Adrenal gland (tissue), 12 donors: ENCODE data around the gene PLA2G2E. TPM values are rescaled to one million over a fixed set of nuclear protein-coding genes. Genes with fewer than 3 reads are reported as not detected.

Experiments used
- DNase-seq, 7 donors: peaks; one replicate each; pipeline ENCODE4 v3.0.0-alpha.2; 2019 to 2020
- H3K27ac ChIP-seq, 5 donors: fragments of 200-600 bp; sonication (generic) in 4 of 5; 1 replicate in 3 of 5; 2 replicates in 2 of 5; pipeline versions ENCODE4 v1.5.1 to v1.8.0; 2016 to 2020; ENCODE audit warnings: mild to moderate bottlenecking in 1 of 5
- H3K27me3 ChIP-seq: fragments of 200-600 bp; 2 replicates; pipeline ENCODE4 v1.8.0; 2021
- H3K36me3 ChIP-seq, 2 donors: fragments of 200-600 bp; replicated peaks in 1 of 2; 1 replicate in 1 of 2; 2 replicates in 1 of 2; pipeline versions ENCODE4 v1.5.1 to v1.8.0; 2018 to 2022
- H3K4me1 ChIP-seq, 2 donors: fragments of 200-600 bp; replicated peaks in 1 of 2; 1 replicate in 1 of 2; 2 replicates in 1 of 2; pipeline versions ENCODE4 v1.5.1 to v1.8.0; 2018 to 2021
- H3K4me3 ChIP-seq, 4 donors: fragments of 200-600 bp; sonication (generic) in 3 of 4; one replicate each; pipeline ENCODE4 v1.5.1; 2016 to 2018
- H3K9me3 ChIP-seq, 3 donors: fragments of 200-600 bp; sonication (generic) in 1 of 3; replicated peaks in 1 of 3; 1 replicate in 2 of 3; 2 replicates in 1 of 3; pipeline versions ENCODE4 v1.5.1 to v1.8.0; 2016 to 2021
- POLR2A ChIP-seq, 2 donors: fragments of 450-650 bp; IDR thresholded peaks; one replicate each; pipeline ENCODE4 v1.6.1; 2017; ENCODE audit warnings: antibody characterized with exemption in 2 of 2, mild to moderate bottlenecking in 2 of 2, moderate library complexity in 1 of 2
- WGBS, 4 donors: extraction: QIAGEN DNeasy Blood & Tissue Kit in 2 of 4; methylation state at CpG; one replicate each; pipeline versions ENCODE4 v1.1.5 to v1.1.7; 2013 to 2017; 5-methylcytosine and 5-hydroxymethylcytosine counted together
- intact Hi-C, 2 donors: fragments of 100-400 bp; cut with DNase I; formaldehyde crosslinking; loops; one replicate each; pipeline versions ENCODE4 v1.14.1 to v1.15.0; 2022 to 2023
- polyA plus RNA-seq, 3 donors: library from polyadenylated mRNA; stranded (reverse); fragments of 200-250 nt in 2 of 3; fragments of 350-450 nt in 1 of 3; fragmentation: Illumina TruSeq in 1 of 3; extraction: RNeasy Lipid Tissue Mini Kit (QIAGEN cat#74804) in 1 of 3; gene quantifications; one replicate each; pipeline ENCODE4 v1.2.3, GENCODE V29; 2013 to 2014
- total RNA-seq, 9 donors: library from RNA; depleted of rRNA in 4 of 9; stranded (reverse); fragments of >200 nt in 4 of 9; fragments of 120-200 nt in 1 of 9; fragmentation: NEBNext Ultra II Directional in 1 of 9; extraction: Animal tissue kit (Norgen Biotek cat#: 25700) in 1 of 9; gene quantifications; one replicate each; pipeline versions ENCODE4 v1.1.0 to v1.2.4, GENCODE V29; 2013 to 2023
- TF ChIP-seq, protein P1 (sequence below), 6 experiments: fragments of 450-650 bp in 4 of 6; fragments of 200-600 bp in 2 of 6; sonication (generic) in 1 of 6; IDR thresholded peaks; 1 replicate in 5 of 6; 2 replicates in 1 of 6; pipeline versions ENCODE4 v1.5.1 to v1.8.0; 2016 to 2021; ENCODE audit warnings: antibody characterized with exemption in 6 of 6, mild to moderate bottlenecking in 2 of 6, moderate library complexity in 1 of 6
- donor health status: healthy with polysubstance abuse.
- donor health status: Bipolar disorder and iron deficiency.
- donor health status: DM: yes; HTN: yes; CAD: no.
- donor health status: DM: no; HTN: no; CAD: no.
- donor health status: DM: no; HTN: no; CAD: no.
- donor health status: DM: yes; HTN: yes; CAD: no.

The PLA2G2E gene
- total and polyA plus RNA-seq, 12 donors = not detected

DNA sequence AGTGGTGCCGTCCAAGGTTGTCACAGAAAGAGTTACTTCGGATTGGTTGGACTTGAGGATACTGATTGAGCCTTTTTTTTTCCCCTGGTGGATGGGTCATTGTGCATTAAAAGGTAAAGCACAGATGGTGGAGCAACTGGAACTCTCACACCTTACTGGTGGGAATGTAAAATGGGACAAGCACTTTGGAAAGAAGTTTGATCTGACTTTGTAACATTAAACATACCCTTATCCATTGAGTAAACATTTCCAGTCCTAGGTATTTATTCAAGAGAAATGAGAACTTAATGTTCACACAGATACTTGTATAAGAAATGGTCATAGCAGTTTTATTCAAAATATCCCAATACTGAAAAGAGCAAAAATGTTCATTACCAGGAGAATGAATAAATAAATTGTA, 41.1 kb upstream of the PLA2G2E start:
- no peaks in the 10 kb centered on the region for H3K9me3 ChIP-seq
- intact Hi-C loops = no loop called here
- 55 to 86% (median 73%) methylated on average over 2 of the region's 2 CpGs for WGBS, 4 donors

DNA sequence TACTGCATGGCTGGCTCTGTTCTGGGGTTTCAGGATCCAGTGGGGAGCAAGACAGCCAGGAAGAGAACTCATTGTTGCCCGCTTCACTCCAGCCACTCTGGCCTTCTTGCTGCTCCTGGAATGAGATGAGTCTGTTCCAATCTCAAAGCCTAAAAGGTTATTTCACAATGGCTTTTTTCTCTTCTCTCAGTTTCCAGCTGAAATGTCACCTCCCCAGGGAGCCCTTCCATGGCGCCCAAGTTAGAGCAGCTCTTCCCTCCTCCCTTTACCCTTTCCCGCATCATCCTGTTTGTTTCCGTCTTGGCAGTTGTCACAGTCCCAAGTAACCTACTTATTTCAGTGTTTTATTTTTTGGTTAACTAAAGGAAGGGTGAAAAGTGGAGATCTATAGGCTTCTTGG, 40.2 kb upstream of the PLA2G2E start:
- no peak for DNase-seq
- no peaks in the 10 kb centered on the region for H3K36me3 ChIP-seq
- no peaks in the 10 kb centered on the region for H3K27me3 ChIP-seq
- H3K27ac ChIP-seq = no peak overlapping the region
- WGBS, 4 donors = 84 to 94% (median 91%) methylated on average over 4 of the region's 4 CpGs
- H3K4me3 ChIP-seq = no peak overlapping the region
- no peaks in the 10 kb centered on the region for H3K4me1 ChIP-seq
- intact Hi-C loops = no loop called here
- no peaks in the 10 kb centered on the region for H3K9me3 ChIP-seq
- TF ChIP-seq, protein P1, sequence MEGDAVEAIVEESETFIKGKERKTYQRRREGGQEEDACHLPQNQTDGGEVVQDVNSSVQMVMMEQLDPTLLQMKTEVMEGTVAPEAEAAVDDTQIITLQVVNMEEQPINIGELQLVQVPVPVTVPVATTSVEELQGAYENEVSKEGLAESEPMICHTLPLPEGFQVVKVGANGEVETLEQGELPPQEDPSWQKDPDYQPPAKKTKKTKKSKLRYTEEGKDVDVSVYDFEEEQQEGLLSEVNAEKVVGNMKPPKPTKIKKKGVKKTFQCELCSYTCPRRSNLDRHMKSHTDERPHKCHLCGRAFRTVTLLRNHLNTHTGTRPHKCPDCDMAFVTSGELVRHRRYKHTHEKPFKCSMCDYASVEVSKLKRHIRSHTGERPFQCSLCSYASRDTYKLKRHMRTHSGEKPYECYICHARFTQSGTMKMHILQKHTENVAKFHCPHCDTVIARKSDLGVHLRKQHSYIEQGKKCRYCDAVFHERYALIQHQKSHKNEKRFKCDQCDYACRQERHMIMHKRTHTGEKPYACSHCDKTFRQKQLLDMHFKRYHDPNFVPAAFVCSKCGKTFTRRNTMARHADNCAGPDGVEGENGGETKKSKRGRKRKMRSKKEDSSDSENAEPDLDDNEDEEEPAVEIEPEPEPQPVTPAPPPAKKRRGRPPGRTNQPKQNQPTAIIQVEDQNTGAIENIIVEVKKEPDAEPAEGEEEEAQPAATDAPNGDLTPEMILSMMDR (IDR thresholded peaks at IDR 0.05) = no peak
- TF ChIP-seq POLR2A (IDR thresholded peaks at IDR 0.05) = no peak

More for the DNA sequence above, 41.1 kb upstream of the PLA2G2E start:
- no peak for DNase-seq
- Histone ChIP-seq H3K27ac (no peak overlapping the region), H3K36me3 (no peaks in the 10 kb centered on the region), H3K27me3 (no peaks in the 10 kb centered on the region), H3K4me3 (no peak overlapping the region), H3K4me1 (no peaks in the 10 kb centered on the region)
- TF ChIP-seq, protein P1 (IDR thresholded peaks at IDR 0.05) = no peak
- TF ChIP-seq POLR2A (IDR thresholded peaks at IDR 0.05) = no peak

DNA sequence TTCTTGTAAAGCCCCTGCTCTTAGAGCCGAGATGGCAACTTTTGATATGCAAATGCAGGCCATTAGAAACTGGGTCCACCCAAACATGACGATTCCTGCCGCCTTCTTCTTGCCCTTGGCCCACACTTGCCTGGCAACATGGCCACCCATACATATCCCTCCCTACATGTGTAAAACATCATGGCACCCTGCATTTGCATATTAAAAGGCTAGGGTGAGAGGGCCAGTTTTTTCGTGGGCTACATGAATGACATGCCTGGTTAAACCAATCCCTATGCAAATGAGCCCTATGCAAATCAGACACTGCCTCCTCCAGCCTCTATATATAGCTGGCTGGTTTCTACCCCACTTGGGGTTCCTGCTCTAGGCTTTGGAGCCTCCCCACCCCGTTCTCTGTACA, 37.2 kb upstream of the PLA2G2E start:
- intact Hi-C loops = no loop called here
- TF ChIP-seq, protein P1 (IDR thresholded peaks at IDR 0.05) = no peak
- no peak for DNase-seq

DNA sequence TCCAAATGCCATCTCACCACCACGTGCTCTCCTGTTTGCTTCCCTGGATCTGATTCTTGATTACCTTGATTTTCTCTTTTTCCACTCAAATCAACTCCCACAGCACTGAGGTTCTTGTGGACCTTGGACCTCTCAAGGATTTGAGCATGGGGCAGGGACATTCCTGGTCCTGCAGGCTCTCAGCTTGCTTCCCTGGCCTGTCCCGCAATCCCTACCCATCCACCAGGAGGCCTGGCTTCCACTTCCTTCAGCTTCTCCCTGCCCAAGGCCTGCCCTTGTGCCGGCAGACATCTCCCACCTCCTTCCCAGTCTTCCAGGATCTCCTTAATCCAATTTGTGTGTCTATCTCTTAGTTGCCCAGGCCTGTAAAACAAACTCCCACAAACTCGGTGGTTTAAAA, 34.4 kb upstream of the PLA2G2E start:
- intact Hi-C loops = no loop called here
- Histone ChIP-seq H3K4me3 (no peak overlapping the region), H3K4me1 (no peaks in the 10 kb centered on the region), H3K36me3 (no peaks in the 10 kb centered on the region), H3K9me3 (no peaks in the 10 kb centered on the region), H3K27ac (no peak overlapping the region), H3K27me3 (no peaks in the 10 kb centered on the region)
- TF ChIP-seq, protein P1 (IDR thresholded peaks at IDR 0.05) = no peak
- TF ChIP-seq POLR2A (IDR thresholded peaks at IDR 0.05) = no peak
- WGBS, 4 donors = 73 to 80% (median 75%) methylated on average over 4 of the region's 4 CpGs
- no peak for DNase-seq

More for the DNA sequence above, 37.2 kb upstream of the PLA2G2E start:
- H3K4me3 ChIP-seq = no peak overlapping the region
- H3K27ac ChIP-seq = no peak overlapping the region
- no peaks in the 10 kb centered on the region for H3K36me3 ChIP-seq
- H3K4me1 ChIP-seq = no peaks in the 10 kb centered on the region
- 47 to 69% (median 66%) methylated on average over 5 of the region's 5 CpGs for WGBS, 4 donors
- H3K27me3 ChIP-seq = no peaks in the 10 kb centered on the region
- H3K9me3 ChIP-seq = no peaks in the 10 kb centered on the region
